K562 (cell line): ENCODE data around the gene SAMD4A. TPM values are rescaled to one million over a fixed set of nuclear protein-coding genes. Genes with fewer than 3 reads are reported as not detected.

Experiments used
- CXXC5 ChIP-seq: fragments of 250-450 bp; sonication (Bioruptor Pico); IDR thresholded peaks from 2 replicates; pipeline ENCODE4 v1.8.0; 2022; ENCODE audit warnings: inconsistent platforms, mild to moderate bottlenecking, moderate library complexity
- EHMT2 ChIP-seq: fragments of 450-650 bp; IDR thresholded peaks from 2 replicates; pipeline ENCODE4 v1.6.1; 2018; ENCODE audit warnings: antibody characterized with exemption
- HNRNPLL ChIP-seq: fragments of 200-400 bp; formaldehyde crosslinking; IDR thresholded peaks from 2 replicates; pipeline ENCODE4 v1.6.1; 2017; ENCODE audit warnings: low read length, low read depth, mild to moderate bottlenecking; ENCODE audit not compliant: poor library complexity, severe bottlenecking
- JUND ChIP-seq, 2 experiments: IDR thresholded peaks; 2 replicates in 1 of 2; 3 replicates in 1 of 2; pipeline ENCODE4 v1.6.1; 2011; ENCODE audit warnings: borderline replicate concordance in 2 of 2, low read depth in 2 of 2, low read length in 2 of 2, improper control_type of control experiment in 1 of 2, missing biosample characterization in 1 of 2, missing genetic modification characterization in 1 of 2, missing genetic modification reagents in 1 of 2
- KDM2B ChIP-seq: fragments of 250-450 bp; sonication (Bioruptor Pico); IDR thresholded peaks from 2 replicates; pipeline ENCODE4 v1.8.0; 2021; ENCODE audit warnings: mild to moderate bottlenecking, moderate library complexity
- L3MBTL2 ChIP-seq: fragments of 450-650 bp; IDR thresholded peaks from 2 replicates; pipeline ENCODE4 v1.6.1; 2016; ENCODE audit warnings: mild to moderate bottlenecking, moderate library complexity
- MTA2 ChIP-seq: fragments of 450-650 bp; IDR thresholded peaks from 2 replicates; pipeline ENCODE4 v1.6.1; 2016; ENCODE audit warnings: low read depth
- PBX2 ChIP-seq, 2 experiments: IDR thresholded peaks in 1 of 2; conservative IDR thresholded peaks in 1 of 2; 2 replicates each; pipeline ENCODE4 v1.6.1; 2016; ENCODE audit warnings: low read depth in 2 of 2, mild to moderate bottlenecking in 1 of 2, missing compliant biosample characterization in 1 of 2, missing genetic modification characterization in 1 of 2, moderate library complexity in 1 of 2
- RBM25 ChIP-seq: fragments of 200-400 bp; formaldehyde crosslinking; IDR thresholded peaks from 2 replicates; pipeline ENCODE4 v1.6.1; 2018; ENCODE audit warnings: low read length, low read depth, moderate library complexity; ENCODE audit not compliant: severe bottlenecking
- TBP ChIP-seq: optimal IDR thresholded peaks from 2 replicates; pipeline ENCODE3; 2011; ENCODE audit warnings: low read depth, low read length, improper control_type of control experiment
- ZBTB8A ChIP-seq: fragments of 450-650 bp; IDR thresholded peaks from 2 replicates; pipeline ENCODE4 v1.6.1; 2018; ENCODE audit warnings: mild to moderate bottlenecking, moderate library complexity; ENCODE audit not compliant: partially characterized antibody
- ZNF431 ChIP-seq: sonication (generic); formaldehyde crosslinking; IDR thresholded peaks from 2 replicates; pipeline ENCODE4 v1.8.0; 2022; ENCODE audit warnings: mild to moderate bottlenecking, missing genetic modification reagents
- ZNF518B ChIP-seq: fragments of 250-450 bp; sonication (Bioruptor Pico); IDR thresholded peaks from 2 replicates; pipeline ENCODE4 v1.5.0; 2021; ENCODE audit warnings: mild to moderate bottlenecking, moderate library complexity
- ZNF75A ChIP-seq: fragments of 450-650 bp; formaldehyde crosslinking; IDR thresholded peaks from 2 replicates; pipeline ENCODE4 v1.4.0; 2020; ENCODE audit warnings: mild to moderate bottlenecking
- polyA plus RNA-seq, 8 experiments: library from polyadenylated mRNA; depleted of rRNA in 4 of 8; stranded (reverse) in 5 of 8; unstranded in 3 of 8; fragments of >200 nt; fragmentation: Nextera tagmentation in 2 of 8; fragmentation: Illumina TruSeq in 1 of 8; extraction: Ambion mirVana in 2 of 8; extraction: Trizol in 1 of 8; gene quantifications; 2 replicates each; pipeline versions ENCODE4 v1.2.1 to v1.2.3, GENCODE V29; 2011 to 2014; ENCODE audit warnings: inconsistent platforms in 1 of 8, missing spikeins in 1 of 8
- total RNA-seq, 7 experiments: library from RNA; depleted of rRNA in 6 of 7; stranded (reverse); fragments of >200 nt in 6 of 7; fragmentation: Illumina TruSeq in 2 of 7; extraction: Trizol in 2 of 7; gene quantifications; 2 replicates each; pipeline versions ENCODE4 v1.2.1 to v1.2.3, GENCODE V29; 2011 to 2021; ENCODE audit warnings: low replicate concordance in 1 of 7
- TF ChIP-seq, protein P1 (sequence below): fragments of 250-450 bp; sonication (Bioruptor Pico); IDR thresholded peaks from 2 replicates; pipeline ENCODE4 v1.5.0; 2021
- TF ChIP-seq, protein P2 (sequence below): fragments of 200-400 bp; formaldehyde crosslinking; IDR thresholded peaks from 2 replicates; pipeline ENCODE4 v1.6.1; 2017; ENCODE audit warnings: mild to moderate bottlenecking, low read depth, low read length, moderate library complexity

SAMD4A gene
- total and polyA plus RNA-seq, 9 of the 15 experiments (the other 6 are each of a cell fraction or from before 2014, with no cell fraction given) = 0.66 to 6.8 (median 3.3) TPM

DNA sequence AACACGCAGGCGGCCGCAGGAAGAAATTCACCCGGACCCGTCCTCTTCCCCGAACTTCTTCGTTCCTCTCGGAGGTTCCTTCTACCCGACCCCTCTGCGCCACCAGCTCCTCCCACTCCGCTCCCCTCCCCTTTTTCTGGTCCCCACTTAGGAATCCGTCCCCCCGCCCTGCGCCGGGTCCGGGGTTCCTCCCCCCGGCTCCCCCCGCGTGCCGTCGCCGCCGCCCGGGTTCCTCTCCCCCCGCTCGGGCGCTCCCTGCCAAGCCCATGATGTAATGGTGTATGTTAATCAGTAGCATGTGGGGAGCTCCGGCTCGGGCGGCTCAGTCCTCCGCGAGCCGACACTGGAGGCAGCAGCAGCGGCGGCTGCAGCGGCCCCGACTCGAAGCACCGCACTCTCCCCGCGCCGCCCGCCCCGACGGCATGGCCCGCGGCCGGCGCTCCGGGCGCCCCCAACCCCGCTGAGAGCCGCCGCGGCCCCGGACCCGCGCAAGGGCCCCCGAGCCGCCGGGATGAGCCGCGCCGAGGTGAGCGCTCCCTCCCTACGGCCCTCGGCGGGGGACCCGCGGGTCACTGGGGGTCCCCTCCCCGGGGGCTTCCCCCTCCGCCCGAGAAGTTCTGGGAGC lies 1.0 kb upstream of the SAMD4A start (continued):
- TF ChIP-seq ZNF518B (CRISPR knock-in tag) (no peak), ZBTB8A (no peak), KDM2B (no peak), CXXC5 (CRISPR knock-in tag) (0 out of 2 replicates have a peak, but pooled peaks have one; percentile 29), JUND (IDR thresholded peaks at IDR 0.05; ENCODE audit: borderline replicate concordance, low read depth, low read length) (peak; percentile 46), JUND (tag; IDR thresholded peaks at IDR 0.05; ENCODE audit: borderline replicate concordance, low read depth, low read length) (no peak; the same call in 2 of the 3 replicates), TBP (peak; percentile 71), EHMT2 (no peak), ZNF75A (CRISPR knock-in tag) (no peak), L3MBTL2 (no peak), RBM25 (no peak), ZNF431 (CRISPR knock-in tag) (no peak), MTA2 (no peak), PBX2 (CRISPR knock-in tag; IDR thresholded peaks at IDR 0.05; ENCODE audit: low read depth) (no peak), PBX2 (tag; conservative IDR thresholded peaks at IDR 0.05; ENCODE audit: low read depth) (no peak), HNRNPLL (no peak)
- TF ChIP-seq, protein P1, sequence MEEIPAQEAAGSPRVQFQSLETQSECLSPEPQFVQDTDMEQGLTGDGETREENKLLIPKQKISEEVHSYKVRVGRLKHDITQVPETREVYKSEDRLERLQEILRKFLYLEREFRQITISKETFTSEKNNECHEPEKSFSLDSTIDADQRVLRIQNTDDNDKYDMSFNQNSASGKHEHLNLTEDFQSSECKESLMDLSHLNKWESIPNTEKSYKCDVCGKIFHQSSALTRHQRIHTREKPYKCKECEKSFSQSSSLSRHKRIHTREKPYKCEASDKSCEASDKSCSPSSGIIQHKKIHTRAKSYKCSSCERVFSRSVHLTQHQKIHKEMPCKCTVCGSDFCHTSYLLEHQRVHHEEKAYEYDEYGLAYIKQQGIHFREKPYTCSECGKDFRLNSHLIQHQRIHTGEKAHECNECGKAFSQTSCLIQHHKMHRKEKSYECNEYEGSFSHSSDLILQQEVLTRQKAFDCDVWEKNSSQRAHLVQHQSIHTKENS = no peak
- TF ChIP-seq, protein P2, sequence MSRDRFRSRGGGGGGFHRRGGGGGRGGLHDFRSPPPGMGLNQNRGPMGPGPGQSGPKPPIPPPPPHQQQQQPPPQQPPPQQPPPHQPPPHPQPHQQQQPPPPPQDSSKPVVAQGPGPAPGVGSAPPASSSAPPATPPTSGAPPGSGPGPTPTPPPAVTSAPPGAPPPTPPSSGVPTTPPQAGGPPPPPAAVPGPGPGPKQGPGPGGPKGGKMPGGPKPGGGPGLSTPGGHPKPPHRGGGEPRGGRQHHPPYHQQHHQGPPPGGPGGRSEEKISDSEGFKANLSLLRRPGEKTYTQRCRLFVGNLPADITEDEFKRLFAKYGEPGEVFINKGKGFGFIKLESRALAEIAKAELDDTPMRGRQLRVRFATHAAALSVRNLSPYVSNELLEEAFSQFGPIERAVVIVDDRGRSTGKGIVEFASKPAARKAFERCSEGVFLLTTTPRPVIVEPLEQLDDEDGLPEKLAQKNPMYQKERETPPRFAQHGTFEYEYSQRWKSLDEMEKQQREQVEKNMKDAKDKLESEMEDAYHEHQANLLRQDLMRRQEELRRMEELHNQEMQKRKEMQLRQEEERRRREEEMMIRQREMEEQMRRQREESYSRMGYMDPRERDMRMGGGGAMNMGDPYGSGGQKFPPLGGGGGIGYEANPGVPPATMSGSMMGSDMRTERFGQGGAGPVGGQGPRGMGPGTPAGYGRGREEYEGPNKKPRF = no peak
